Lower leg skin (tissue), 3 donors: ENCODE data around the gene ZDHHC14.

Source experiments
- CTCF ChIP-seq, 3 donors: fragments of 450-650 bp; IDR thresholded peaks; one replicate each; pipeline ENCODE4 v1.5.1; 2016; ENCODE audit warnings: antibody characterized with exemption in 3 of 3, mild to moderate bottlenecking in 3 of 3, moderate library complexity in 2 of 3
- POLR2A ChIP-seq, 2 donors: fragments of 450-650 bp; IDR thresholded peaks; one replicate each; pipeline ENCODE4 v1.6.1; 2016 to 2017; ENCODE audit warnings: antibody characterized with exemption in 2 of 2, mild to moderate bottlenecking in 1 of 2, moderate library complexity in 1 of 2

DNA sequence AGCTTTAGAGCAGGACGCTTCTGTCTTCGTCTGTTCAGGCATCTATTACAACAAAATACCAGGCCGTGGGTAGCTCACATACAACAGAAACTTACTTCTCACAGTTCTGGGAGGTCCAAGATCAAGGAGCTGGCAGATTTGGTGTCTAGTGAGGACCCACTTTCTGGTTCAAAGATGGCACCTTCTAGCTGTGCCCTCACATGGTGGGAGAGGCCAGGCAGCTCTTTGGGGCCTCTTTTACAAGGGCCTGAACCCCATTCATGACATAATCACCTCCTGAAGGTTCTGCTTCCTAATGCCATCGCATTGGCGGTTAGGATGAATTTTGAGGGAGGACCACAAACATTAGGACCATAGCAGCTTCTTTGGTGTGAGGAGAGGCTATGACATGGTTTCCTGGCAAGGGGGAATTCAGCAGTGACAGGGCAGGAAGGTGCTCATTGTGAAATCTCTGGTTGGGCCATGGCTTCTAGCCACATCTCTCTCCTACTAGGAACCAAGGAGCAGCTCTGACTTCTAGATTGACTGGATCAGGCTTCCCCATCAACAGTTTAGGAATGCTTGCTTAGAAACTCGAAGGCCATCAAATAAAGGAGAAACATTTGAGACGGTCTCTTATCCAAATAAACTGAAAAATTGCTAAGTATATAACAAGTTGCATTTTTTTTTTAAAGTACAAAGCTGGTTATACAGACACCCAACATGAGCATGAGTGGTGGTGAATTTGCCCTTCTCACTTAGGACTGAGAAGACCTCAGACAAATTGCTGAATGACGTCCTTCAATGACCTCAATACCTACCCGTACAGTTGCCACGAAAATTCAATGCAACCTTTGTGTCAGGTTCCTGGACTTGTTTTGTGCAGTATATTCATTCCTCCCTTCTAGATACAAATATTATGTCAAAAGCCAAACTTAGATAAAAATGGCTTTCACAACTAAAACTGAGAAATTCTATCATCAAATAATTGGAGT is 140.7 kb downstream of the ZDHHC14 start:
- TF ChIP-seq POLR2A (IDR thresholded peaks at IDR 0.05) (no peak), CTCF (IDR thresholded peaks at IDR 0.05) (no peak)
